Natural killer cell treated with Interleukin-12 subunit alpha and Interleukin-12 subunit beta and Interleukin-15 and Interleukin-18, amount 100 ng/mL, for 72 hours (primary cell): ENCODE data around the gene RPS10. TPM values are rescaled to one million over a fixed set of nuclear protein-coding genes. Genes with fewer than 3 reads are reported as not detected.
A peak's percentile ranks its signal among the peaks of the same experiment; 100 is the strongest.
"Not testable (repeated sequence)": the region's sequence is repeated elsewhere in the genome, so short reads cannot be mapped to it uniquely, and the experiment has no call there.

Source experiments
- ATAC-seq, 2 donors: fragments of 150-1000 bp; cut with Tn5 transposase in 1 of 2; sonication (Bioruptor Pico), chemical (Tn5 transposase) in 1 of 2; 2 replicates each; pipeline ENCODE4 v1.10.0; 2021
- DNase-seq: peaks from one replicate; pipeline ENCODE4 v3.0.0; 2022; ENCODE audit warnings: low spot score
- H3K27ac Mint-ChIP-seq, 2 donors: 1 replicate in 1 of 2; 2 replicates in 1 of 2; pipeline ENCODE4 v1.8.0; 2022; ENCODE audit warnings: mixed read lengths in 2 of 2, mild to moderate bottlenecking in 1 of 2, moderate library complexity in 1 of 2
- H3K27me3 Mint-ChIP-seq, 2 donors: 1 replicate in 1 of 2; 2 replicates in 1 of 2; pipeline ENCODE4 v1.8.0; 2022; ENCODE audit warnings: mixed read lengths in 2 of 2
- H3K36me3 Mint-ChIP-seq: one replicate; pipeline ENCODE4 v1.8.0; 2022; ENCODE audit warnings: mixed read lengths
- H3K4me1 Mint-ChIP-seq, 2 donors: 1 replicate in 1 of 2; 2 replicates in 1 of 2; pipeline ENCODE4 v1.8.0; 2022; ENCODE audit warnings: low read depth in 2 of 2, mixed read lengths in 2 of 2, mild to moderate bottlenecking in 1 of 2
- H3K4me3 Mint-ChIP-seq: one replicate; pipeline ENCODE4 v1.8.0; 2022; ENCODE audit warnings: mixed read lengths
- H3K9me3 Mint-ChIP-seq: 2 replicates; pipeline ENCODE4 v1.8.0; 2022; ENCODE audit warnings: mixed read lengths
- total RNA-seq, 2 donors: library from RNA; stranded (reverse); gene quantifications; one replicate each; pipeline ENCODE4 v1.2.3, GENCODE V29; 2022

Gene RPS10
- total RNA-seq, 2 donors from 2014 or later, result 874 to 1,112 TPM

- Mint-ChIP-seq H3K27ac (no peak overlapping the region), H3K4me1 (peaks cover 2 to 3% of the 10 kb centered on the region in 2 donors), H3K36me3 (no peaks in the 10 kb centered on the region), H3K27me3 (peaks cover 2 to 5% of the 10 kb centered on the region in 2 donors), H3K9me3 (no peaks in the 10 kb centered on the region), H3K4me3 (no peak overlapping the region)
- ATAC-seq (no peak), DNase-seq (no peak)
These were observed 11.2 kb upstream of the RPS10 start for GRCh38 chr6:34436803-34437643.

- Mint-ChIP-seq H3K27ac (no peak overlapping the region), H3K4me3 (no peak overlapping the region), H3K4me1 (no peaks in the 10 kb centered on the region), H3K36me3 (no peaks in the 10 kb centered on the region), H3K9me3 (no peaks in the 10 kb centered on the region), H3K27me3 (peaks cover 0 to 5% of the 10 kb centered on the region in 2 donors)
- ATAC-seq (no peak), DNase-seq (no peak)
These were observed 10.0 kb upstream of the RPS10 start for GRCh38 chr6:34435916-34436315.

DNA sequence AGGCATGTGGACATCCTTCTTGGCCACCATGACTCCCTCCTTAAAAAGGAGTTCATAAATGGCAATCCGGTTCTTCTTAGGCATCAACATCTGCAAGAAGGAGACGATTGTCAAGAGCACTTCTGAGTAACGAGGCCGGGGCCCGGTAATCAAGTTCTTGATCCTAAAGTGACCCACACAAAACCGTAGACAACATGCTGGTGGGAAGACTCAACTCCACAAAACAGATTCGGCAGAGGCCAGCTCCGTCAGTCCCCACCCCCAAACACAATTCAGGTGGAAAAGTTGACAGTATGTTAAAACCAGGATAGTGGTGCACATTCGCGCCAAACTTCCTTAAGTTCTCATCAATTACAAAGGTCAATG lies 754 bp downstream of the RPS10 start:
- peak overlapping the region; percentile 93 for H3K4me3 Mint-ChIP-seq
- DNase-seq (no peak), ATAC-seq (no peak)
- peaks cover 10% of the 10 kb centered on the region for H3K36me3 Mint-ChIP-seq
- peaks cover 18 to 21% of the 10 kb centered on the region in 2 donors for H3K4me1 Mint-ChIP-seq
- no peaks in the 10 kb centered on the region for H3K9me3 Mint-ChIP-seq
- H3K27ac Mint-ChIP-seq, result peak overlapping the region; percentile 99
- no peaks in the 10 kb centered on the region for H3K27me3 Mint-ChIP-seq

- H3K27ac Mint-ChIP-seq, result peak overlapping the region; percentile 99
- H3K27me3 Mint-ChIP-seq, result no peaks in the 10 kb centered on the region
- ATAC-seq (no peak), DNase-seq (no peak)
- H3K9me3 Mint-ChIP-seq, result no peaks in the 10 kb centered on the region
- peaks cover 10% of the 10 kb centered on the region for H3K36me3 Mint-ChIP-seq
- peak overlapping the region; percentile 93 for H3K4me3 Mint-ChIP-seq
- H3K4me1 Mint-ChIP-seq, result peaks cover 18 to 21% of the 10 kb centered on the region in 2 donors
These were observed 1.4 kb downstream of the RPS10 start for GRCh38 chr6:34424200-34425131.

DNA sequence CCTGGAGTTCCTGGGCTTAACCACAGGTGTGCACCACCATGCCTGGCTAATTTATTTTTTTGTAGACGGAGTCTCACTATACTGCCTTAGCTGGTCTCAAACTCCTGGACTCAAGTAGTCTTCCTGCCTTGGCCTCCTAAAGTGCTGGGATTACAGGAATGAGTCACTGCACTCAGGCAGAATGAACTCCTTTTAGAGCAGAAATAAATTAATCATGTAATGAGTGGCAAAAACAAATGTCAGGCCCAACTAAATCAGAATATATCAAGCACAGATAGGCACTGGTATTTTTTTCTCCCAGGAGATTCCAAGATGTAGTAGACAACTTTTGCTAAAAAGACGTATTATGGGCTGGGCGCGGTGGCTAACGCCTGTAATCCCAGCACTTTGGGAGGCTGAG lies 2.6 kb downstream of the RPS10 start:
- H3K4me1 Mint-ChIP-seq, result peaks cover 21 to 22% of the 10 kb centered on the region in 2 donors
- no peaks in the 10 kb centered on the region for H3K27me3 Mint-ChIP-seq
- DNase-seq (no peak), ATAC-seq (no peak)
- H3K9me3 Mint-ChIP-seq, result no peaks in the 10 kb centered on the region
- H3K36me3 Mint-ChIP-seq, result peaks cover 15% of the 10 kb centered on the region
- no peak overlapping the region for H3K27ac Mint-ChIP-seq
- H3K4me3 Mint-ChIP-seq, result peak overlapping the region; percentile 93

- Mint-ChIP-seq H3K4me3 (no peak overlapping the region), H3K27ac (no peak overlapping the region), H3K36me3 (peaks cover 23% of the 10 kb centered on the region), H3K27me3 (no peaks in the 10 kb centered on the region), H3K4me1 (peaks cover 9 to 12% of the 10 kb centered on the region in 2 donors), H3K9me3 (no peaks in the 10 kb centered on the region)
- DNase-seq, result no peak
- no peak for ATAC-seq
These were observed 7.5 kb downstream of the RPS10 start for GRCh38 chr6:34418367-34418766.

GRCh38 chr6:34416877-34417371 lies 8.9 kb downstream of the RPS10 start:
- Mint-ChIP-seq H3K36me3 (peaks cover 24% of the 10 kb centered on the region), H3K27me3 (no peaks in the 10 kb centered on the region), H3K4me3 (no peak overlapping the region), H3K27ac (no peak overlapping the region), H3K4me1 (peaks cover 15 to 18% of the 10 kb centered on the region in 2 donors), H3K9me3 (no peaks in the 10 kb centered on the region)
- no peak for ATAC-seq
- DNase-seq, result no peak

GRCh38 chr6:34414999-34415858 lies 10.6 kb downstream of the RPS10 start:
- H3K36me3 Mint-ChIP-seq, result peaks cover 24% of the 10 kb centered on the region
- no peak overlapping the region for H3K4me3 Mint-ChIP-seq
- peaks cover 8 to 13% of the 10 kb centered on the region in 2 donors for H3K4me1 Mint-ChIP-seq
- ATAC-seq, result peak in 1 of 2 donors; percentile 39
- DNase-seq, result no peak
- H3K27me3 Mint-ChIP-seq, result no peaks in the 10 kb centered on the region
- no peaks in the 10 kb centered on the region for H3K9me3 Mint-ChIP-seq
- no peak overlapping the region for H3K27ac Mint-ChIP-seq

GRCh38 chr6:34412643-34413214 lies 13.1 kb downstream of the RPS10 start:
- Mint-ChIP-seq H3K4me1 (peaks cover 8 to 9% of the 10 kb centered on the region in 2 donors), H3K36me3 (peaks cover 13% of the 10 kb centered on the region), H3K27ac (peak overlapping the region in 1 of 2 donors; percentile 47), H3K4me3 (no peak overlapping the region), H3K27me3 (no peaks in the 10 kb centered on the region), H3K9me3 (no peaks in the 10 kb centered on the region)
- ATAC-seq (peak; percentile 64 to 80), DNase-seq (no peak)

- Mint-ChIP-seq H3K27ac (no peak overlapping the region), H3K36me3 (peaks cover 8% of the 10 kb centered on the region), H3K4me3 (no peak overlapping the region), H3K9me3 (no peaks in the 10 kb centered on the region), H3K27me3 (no peaks in the 10 kb centered on the region), H3K4me1 (peaks cover 8% of the 10 kb centered on the region in 2 donors)
- DNase-seq (no peak), ATAC-seq (no peak)
These were observed 13.9 kb downstream of the RPS10 start for GRCh38 chr6:34412016-34412415.

DNA sequence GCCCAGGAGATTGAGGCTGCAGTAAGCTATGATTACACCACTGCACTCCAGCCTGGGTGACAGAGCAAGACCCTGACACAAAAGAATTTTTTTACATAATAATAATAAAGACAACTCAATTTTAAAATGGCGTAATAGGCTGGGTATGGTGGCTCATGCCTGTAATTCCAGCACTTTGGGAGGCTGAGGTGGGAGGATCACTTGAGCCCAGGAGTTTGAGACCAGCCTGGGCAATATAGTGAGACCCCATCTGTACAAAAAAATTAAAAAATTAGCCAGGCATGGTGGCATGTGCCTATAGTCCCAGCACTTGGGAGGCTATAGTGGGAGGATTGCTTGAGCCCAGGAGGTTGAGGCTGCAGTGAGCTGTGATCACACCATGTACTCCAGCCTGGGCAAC lies 18.0 kb downstream of the RPS10 start:
- not testable (repeated sequence) for H3K4me3 Mint-ChIP-seq, H3K9me3 Mint-ChIP-seq, H3K27me3 Mint-ChIP-seq, H3K36me3 Mint-ChIP-seq, DNase-seq, ATAC-seq, H3K27ac Mint-ChIP-seq, H3K4me1 Mint-ChIP-seq

GRCh38 chr6:34396518-34396917 lies 29.4 kb downstream of the RPS10 start:
- ATAC-seq, result no peak
- Mint-ChIP-seq H3K27me3 (no peaks in the 10 kb centered on the region), H3K9me3 (no peaks in the 10 kb centered on the region)

GRCh38 chr6:34393966-34394305 lies 31.9 kb downstream of the RPS10 start:
- ATAC-seq (no peak), DNase-seq (no peak)
- no peaks in the 10 kb centered on the region for H3K27me3 Mint-ChIP-seq
- H3K27ac Mint-ChIP-seq, result peak overlapping the region in 1 of 2 donors; percentile 57
- no peaks in the 10 kb centered on the region for H3K9me3 Mint-ChIP-seq
- peaks cover 8 to 13% of the 10 kb centered on the region in 2 donors for H3K4me1 Mint-ChIP-seq
- no peak overlapping the region for H3K4me3 Mint-ChIP-seq
- H3K36me3 Mint-ChIP-seq, result no peaks in the 10 kb centered on the region

More at GRCh38 chr6:34396518-34396917, 29.4 kb downstream of the RPS10 start:
- no peaks in the 10 kb centered on the region for H3K36me3 Mint-ChIP-seq
- no peak overlapping the region for H3K27ac Mint-ChIP-seq
- no peak for DNase-seq
- H3K4me1 Mint-ChIP-seq, result peaks cover 5 to 8% of the 10 kb centered on the region in 2 donors
- H3K4me3 Mint-ChIP-seq, result no peak overlapping the region
